K562 (cell line): Measurements from ENCODE around the gene AQP2. TPM values are rescaled to one million over a fixed set of nuclear protein-coding genes. Genes with fewer than 3 reads are reported as not detected.

Experiments used
- BHLHE40 ChIP-seq: IDR thresholded peaks from 2 replicates; pipeline ENCODE4 v1.6.1; 2011; ENCODE audit warnings: low read length, improper control_type of control experiment
- CREM ChIP-seq: IDR thresholded peaks from 2 replicates; pipeline ENCODE4 v1.6.1; 2014; ENCODE audit warnings: antibody characterized with exemption, low read depth
- CXXC5 ChIP-seq: fragments of 250-450 bp; sonication (Bioruptor Pico); IDR thresholded peaks from 2 replicates; pipeline ENCODE4 v1.8.0; 2022; ENCODE audit warnings: inconsistent platforms, mild to moderate bottlenecking, moderate library complexity
- E2F6 ChIP-seq, 2 experiments: IDR thresholded peaks; 2 replicates each; pipeline ENCODE4 v1.6.1; 2011; ENCODE audit warnings: borderline replicate concordance in 1 of 2, control low read depth in 1 of 2, low read depth in 1 of 2, low read length in 1 of 2, mild to moderate bottlenecking in 1 of 2, mixed read lengths in 1 of 2, moderate library complexity in 1 of 2; ENCODE audit not compliant: insufficient read depth in 1 of 2, insufficient read length in 1 of 2, poor library complexity in 1 of 2, severe bottlenecking in 1 of 2; ENCODE audit errors: extremely low read depth in 1 of 2
- FOSL1 ChIP-seq: fragments of 200-800 bp; sonication (Bioruptor generic); conservative IDR thresholded peaks from 2 replicates; pipeline ENCODE4 v1.6.1; 2016; ENCODE audit warnings: missing genetic modification characterization, missing compliant biosample characterization
- JUN ChIP-seq, 2 experiments: sonication (generic) in 1 of 2; formaldehyde crosslinking in 1 of 2; IDR thresholded peaks; 2 replicates each; pipeline versions ENCODE4 v1.6.1 to v1.8.0; 2012 to 2022; ENCODE audit warnings: borderline replicate concordance in 2 of 2, mild to moderate bottlenecking in 2 of 2, improper control_type of control experiment in 1 of 2, low read depth in 1 of 2, low read length in 1 of 2, missing genetic modification reagents in 1 of 2
- MAX ChIP-seq: sonication (generic); formaldehyde crosslinking; IDR thresholded peaks from 2 replicates; pipeline ENCODE4 v1.9.0; 2022; ENCODE audit warnings: mild to moderate bottlenecking, missing genetic modification reagents
- PHF21A ChIP-seq: fragments of 450-650 bp; IDR thresholded peaks from 2 replicates; pipeline ENCODE4 v1.6.1; 2017; ENCODE audit warnings: low read depth, borderline replicate concordance
- RREB1 ChIP-seq: fragments of 250-450 bp; sonication (Bioruptor Pico); IDR thresholded peaks from 2 replicates; pipeline ENCODE4 v1.4.0; 2020
- SNIP1 ChIP-seq: fragments of 450-650 bp; IDR thresholded peaks from 2 replicates; pipeline ENCODE4 v1.7.1; 2017; ENCODE audit warnings: low read depth, mild to moderate bottlenecking
- TFAP4 ChIP-seq: sonication (generic); formaldehyde crosslinking; IDR thresholded peaks from 2 replicates; pipeline ENCODE4 v1.8.0; 2022; ENCODE audit warnings: missing genetic modification reagents, mild to moderate bottlenecking, moderate library complexity, borderline replicate concordance
- ZFX ChIP-seq: sonication (generic); formaldehyde crosslinking; IDR thresholded peaks from 2 replicates; pipeline ENCODE4 v1.8.0; 2022; ENCODE audit warnings: mild to moderate bottlenecking, missing genetic modification reagents, moderate library complexity
- ZNF316 ChIP-seq: fragments of 450-650 bp; IDR thresholded peaks from 2 replicates; pipeline ENCODE4 v1.6.1; 2016
- ZNF592 ChIP-seq: fragments of 450-650 bp; IDR thresholded peaks from 2 replicates; pipeline ENCODE4 v1.6.1; 2017; ENCODE audit warnings: antibody characterized with exemption, mild to moderate bottlenecking
- polyA plus RNA-seq, 8 experiments: library from polyadenylated mRNA; depleted of rRNA in 4 of 8; stranded (reverse) in 5 of 8; unstranded in 3 of 8; fragments of >200 nt; fragmentation: Nextera tagmentation in 2 of 8; fragmentation: Illumina TruSeq in 1 of 8; extraction: Ambion mirVana in 2 of 8; extraction: Trizol in 1 of 8; gene quantifications; 2 replicates each; pipeline versions ENCODE4 v1.2.1 to v1.2.3, GENCODE V29; 2011 to 2014; ENCODE audit warnings: inconsistent platforms in 1 of 8, missing spikeins in 1 of 8
- total RNA-seq, 7 experiments: library from RNA; depleted of rRNA in 6 of 7; stranded (reverse); fragments of >200 nt in 6 of 7; fragmentation: Illumina TruSeq in 2 of 7; extraction: Trizol in 2 of 7; gene quantifications; 2 replicates each; pipeline versions ENCODE4 v1.2.1 to v1.2.3, GENCODE V29; 2011 to 2021; ENCODE audit warnings: low replicate concordance in 1 of 7

AQP2 gene
- total and polyA plus RNA-seq, 9 of the 15 experiments (the other 6 are each of a cell fraction or from before 2014, with no cell fraction given) = not detected

GRCh38 chr12:49909826-49910225 is 40.7 kb upstream of the AQP2 start (continued):
- TF ChIP-seq ZNF592 (no peak; the same call in 1 of the 2 replicates), SNIP1 (no peak), CREM (peak; percentile 55; the same call in 1 of the 2 replicates), JUN (IDR thresholded peaks at IDR 0.05; ENCODE audit: borderline replicate concordance, low read depth, low read length) (0 out of 2 replicates have a peak, but pooled peaks have one; percentile 7), JUN (CRISPR knock-in tag; IDR thresholded peaks at IDR 0.05; ENCODE audit: borderline replicate concordance) (no peak), MAX (CRISPR knock-in tag) (peak; percentile 85), CXXC5 (0 out of 2 replicates have a peak, but pooled peaks have one; percentile 32), RREB1 (CRISPR knock-in tag) (no peak), TFAP4 (CRISPR knock-in tag) (peak; percentile 16; the same call in 1 of the 2 replicates), PHF21A (no peak), ZFX (CRISPR knock-in tag) (peak; percentile 56), ZNF316 (no peak), E2F6 (IDR thresholded peaks at IDR 0.05; ENCODE audit: borderline replicate concordance in 1 of 2, extremely low read depth in 1 of 2, insufficient read depth in 1 of 2, insufficient read length in 1 of 2, low read depth in 1 of 2, low read length in 1 of 2, poor library complexity in 1 of 2, severe bottlenecking in 1 of 2) (peak; percentile 59 to 76), BHLHE40 (no peak), FOSL1 (tag) (peak; percentile 58)
